Neural cell (in vitro differentiated cells): ENCODE measurements around the gene ARFGEF3. TPM values are rescaled to one million over a fixed set of nuclear protein-coding genes. Genes with fewer than 3 reads are reported as not detected.

Experiments used
- H2AFZ ChIP-seq: fragments of 200-600, 300-800 bp; sonication (generic), shearing (Covaris generic); 2 replicates; pipeline ENCODE4 v1.6.0; 2014; ENCODE audit warnings: low read depth, mild to moderate bottlenecking, antibody characterized with exemption, low read length, moderate library complexity
- H3F3A ChIP-seq: fragments of 200-600 bp; shearing (Covaris generic); 2 replicates; pipeline ENCODE4 v1.6.1; 2016; ENCODE audit warnings: mild to moderate bottlenecking, moderate library complexity, mixed read lengths, antibody characterized with exemption, low read length; ENCODE audit not compliant: insufficient read depth, poor library complexity, severe bottlenecking
- H3K27ac ChIP-seq: fragments of 200-600, 300-800 bp; sonication (generic), shearing (Covaris generic); 2 replicates; pipeline ENCODE4 v1.5.1; 2014; ENCODE audit warnings: mild to moderate bottlenecking, low read length, moderate library complexity
- H3K27me3 ChIP-seq: fragments of 300-800, 200-600 bp; sonication (generic), shearing (Covaris generic); 2 replicates; pipeline ENCODE4 v1.6.0; 2014; ENCODE audit warnings: mild to moderate bottlenecking, low read depth, low read length, moderate library complexity; ENCODE audit not compliant: insufficient read depth
- H3K36me3 ChIP-seq: fragments of 300-800, 200-600 bp; sonication (generic), shearing (Covaris generic); 2 replicates; pipeline ENCODE4 v1.5.1; 2014; ENCODE audit warnings: mild to moderate bottlenecking, antibody characterized with exemption, low read length, moderate library complexity; ENCODE audit not compliant: insufficient read depth
- H3K4me2 ChIP-seq: fragments of 300-800, 200-600 bp; sonication (generic), shearing (Covaris generic); 2 replicates; pipeline ENCODE4 v1.6.0; 2014; ENCODE audit warnings: mild to moderate bottlenecking, low read length
- H3K4me3 ChIP-seq: fragments of 300-800, 200-600 bp; sonication (generic), shearing (Covaris generic); 2 replicates; pipeline ENCODE4 v1.5.1; 2014; ENCODE audit warnings: mild to moderate bottlenecking, low read length, moderate library complexity
- H3K79me2 ChIP-seq: fragments of 200-600 bp; shearing (Covaris generic); replicated peaks from 2 replicates; pipeline ENCODE4 v1.6.0; 2014; ENCODE audit warnings: mild to moderate bottlenecking, low read length, moderate library complexity; ENCODE audit not compliant: insufficient read depth
- H3K9ac ChIP-seq: fragments of 300-800, 200-600 bp; sonication (generic), shearing (Covaris generic); 2 replicates; pipeline ENCODE4 v1.6.1; 2016; ENCODE audit warnings: mild to moderate bottlenecking, low read length, mixed read lengths
- H3K9me2 ChIP-seq: fragments of 200-600 bp; shearing (Covaris generic); 2 replicates; pipeline ENCODE4 v1.6.1; 2016; ENCODE audit warnings: mild to moderate bottlenecking, low read length, mixed read lengths; ENCODE audit not compliant: insufficient read depth
- H3K9me3 ChIP-seq: fragments of 200-600, 300-800 bp; sonication (generic), shearing (Covaris generic); 2 replicates; pipeline ENCODE4 v1.6.1; 2016; ENCODE audit warnings: mild to moderate bottlenecking, mixed run types, low read length, moderate library complexity, mixed read lengths
- H4K20me1 ChIP-seq: fragments of 200-600 bp; shearing (Covaris generic); 2 replicates; pipeline ENCODE4 v1.6.1; 2016; ENCODE audit warnings: mild to moderate bottlenecking, mixed run types; ENCODE audit not compliant: insufficient read depth
- EP300 ChIP-seq: fragments of 450-650 bp; conservative IDR thresholded peaks from 2 replicates; pipeline ENCODE4 v1.6.1; 2014; ENCODE audit warnings: antibody characterized with exemption, mild to moderate bottlenecking, moderate library complexity; ENCODE audit not compliant: poor library complexity, severe bottlenecking
- EZH2 ChIP-seq: fragments of 200-600, 300-800 bp; shearing (Covaris generic), sonication (generic); IDR thresholded peaks from 2 replicates; pipeline ENCODE4 v1.6.1; 2014; ENCODE audit warnings: antibody characterized with exemption, low read length, borderline replicate concordance, mild to moderate bottlenecking; ENCODE audit not compliant: insufficient read depth, poor library complexity, severe bottlenecking
- MXI1 ChIP-seq: fragments of 450-650 bp; conservative IDR thresholded peaks from 2 replicates; pipeline ENCODE4 v1.6.1; 2014; ENCODE audit warnings: antibody characterized with exemption, mild to moderate bottlenecking; ENCODE audit not compliant: poor library complexity, severe bottlenecking
- POLR2AphosphoS5 ChIP-seq: IDR thresholded peaks from 2 replicates; pipeline ENCODE4 v1.6.1; 2012
- RAD21 ChIP-seq: fragments of 450-650 bp; conservative IDR thresholded peaks from 2 replicates; pipeline ENCODE4 v1.6.1; 2014; ENCODE audit warnings: antibody characterized with exemption, mild to moderate bottlenecking, moderate library complexity
- SMC3 ChIP-seq: fragments of 450-650 bp; conservative IDR thresholded peaks from 2 replicates; pipeline ENCODE4 v1.6.1; 2014; ENCODE audit warnings: antibody characterized with exemption, mild to moderate bottlenecking, moderate library complexity; ENCODE audit not compliant: poor library complexity
- TAF1 ChIP-seq: IDR thresholded peaks from 2 replicates; pipeline ENCODE4 v1.6.1; 2012; ENCODE audit warnings: low read depth
- polyA plus RNA-seq: library from polyadenylated mRNA; depleted of rRNA; stranded (reverse); fragments of >200 nt; gene quantifications from 2 replicates; pipeline ENCODE4 v1.2.3, GENCODE V29; 2014
- TF ChIP-seq, protein P1 (sequence below): fragments of 450-650 bp; IDR thresholded peaks from 2 replicates; pipeline ENCODE4 v1.5.1; 2014; ENCODE audit warnings: antibody characterized with exemption, mild to moderate bottlenecking, moderate library complexity; ENCODE audit not compliant: poor library complexity, severe bottlenecking
- TF ChIP-seq, protein P2 (sequence below): IDR thresholded peaks from 2 replicates; pipeline ENCODE4 v1.6.1; 2012; ENCODE audit warnings: borderline replicate concordance

The ARFGEF3 gene
- polyA plus RNA-seq, 1 donor from 2014 or later: 4.6 TPM

DNA sequence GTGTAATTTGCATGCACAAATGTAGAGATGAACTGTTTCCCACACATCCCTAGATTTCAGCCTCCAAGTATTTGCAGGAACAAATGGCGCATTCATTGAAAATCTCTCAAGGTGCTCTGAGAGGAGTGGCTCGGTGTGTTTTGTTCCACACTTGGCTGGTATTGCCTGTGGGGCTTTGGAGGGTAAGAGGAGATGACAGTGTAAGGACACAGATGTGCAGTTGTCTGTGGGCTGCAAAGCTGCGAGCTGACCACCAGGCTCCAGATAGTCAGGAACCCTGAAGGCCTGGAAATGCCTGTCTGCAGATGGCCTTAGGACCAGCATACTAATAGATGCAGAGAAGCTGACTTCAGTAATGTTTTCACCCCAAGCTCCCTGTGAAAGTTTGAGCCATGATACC, 114.2 kb downstream of the ARFGEF3 start:
- Histone ChIP-seq H3K9ac (no peak overlapping the region), H3K27ac (no peak overlapping the region), H3K36me3 (no peaks in the 10 kb centered on the region), H3K9me3 (no peaks in the 10 kb centered on the region), H3K9me2 (no peaks in the 10 kb centered on the region), H4K20me1 (no peaks in the 10 kb centered on the region), H3K4me3 (no peak overlapping the region), H3K4me2 (no peak overlapping the region), H3K79me2 (no peaks in the 10 kb centered on the region), H3F3A (no peaks in the 10 kb centered on the region), H2AFZ (no peak overlapping the region), H3K27me3 (no peaks in the 10 kb centered on the region)
- TF ChIP-seq POLR2AphosphoS5: no peak
- TF ChIP-seq, protein P1, sequence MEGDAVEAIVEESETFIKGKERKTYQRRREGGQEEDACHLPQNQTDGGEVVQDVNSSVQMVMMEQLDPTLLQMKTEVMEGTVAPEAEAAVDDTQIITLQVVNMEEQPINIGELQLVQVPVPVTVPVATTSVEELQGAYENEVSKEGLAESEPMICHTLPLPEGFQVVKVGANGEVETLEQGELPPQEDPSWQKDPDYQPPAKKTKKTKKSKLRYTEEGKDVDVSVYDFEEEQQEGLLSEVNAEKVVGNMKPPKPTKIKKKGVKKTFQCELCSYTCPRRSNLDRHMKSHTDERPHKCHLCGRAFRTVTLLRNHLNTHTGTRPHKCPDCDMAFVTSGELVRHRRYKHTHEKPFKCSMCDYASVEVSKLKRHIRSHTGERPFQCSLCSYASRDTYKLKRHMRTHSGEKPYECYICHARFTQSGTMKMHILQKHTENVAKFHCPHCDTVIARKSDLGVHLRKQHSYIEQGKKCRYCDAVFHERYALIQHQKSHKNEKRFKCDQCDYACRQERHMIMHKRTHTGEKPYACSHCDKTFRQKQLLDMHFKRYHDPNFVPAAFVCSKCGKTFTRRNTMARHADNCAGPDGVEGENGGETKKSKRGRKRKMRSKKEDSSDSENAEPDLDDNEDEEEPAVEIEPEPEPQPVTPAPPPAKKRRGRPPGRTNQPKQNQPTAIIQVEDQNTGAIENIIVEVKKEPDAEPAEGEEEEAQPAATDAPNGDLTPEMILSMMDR: no peak
- no peak for TF ChIP-seq EP300
- TF ChIP-seq MXI1: no peak
- no peak for TF ChIP-seq TAF1

DNA sequence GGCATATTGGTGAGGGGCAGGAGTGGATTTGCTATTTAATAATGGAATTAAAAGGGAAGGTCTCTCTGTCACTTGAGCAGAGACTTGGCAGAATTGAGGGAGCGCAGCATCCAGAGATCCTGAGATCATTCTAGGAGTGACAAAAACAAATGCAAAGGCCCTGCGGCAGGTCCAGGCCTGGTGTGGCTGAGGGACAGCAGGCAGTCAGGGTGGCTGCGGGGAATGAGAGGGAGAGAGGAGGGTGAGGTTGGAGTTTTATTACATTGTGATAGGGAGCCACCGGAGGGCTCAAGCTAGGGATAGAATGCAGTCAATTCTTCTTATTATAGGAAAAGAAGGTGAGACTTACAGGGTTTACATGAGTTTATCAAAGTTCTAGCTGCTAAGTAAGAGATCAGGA, 116.1 kb downstream of the ARFGEF3 start:
- Histone ChIP-seq H3K9me3 (no peaks in the 10 kb centered on the region), H3K36me3 (no peaks in the 10 kb centered on the region), H3K27me3 (no peaks in the 10 kb centered on the region), H3K27ac (no peak overlapping the region), H3K79me2 (no peaks in the 10 kb centered on the region), H4K20me1 (no peaks in the 10 kb centered on the region), H3K9me2 (no peaks in the 10 kb centered on the region), H3K4me2 (no peak overlapping the region), H2AFZ (no peak overlapping the region), H3F3A (no peaks in the 10 kb centered on the region), H3K9ac (no peak overlapping the region), H3K4me3 (no peak overlapping the region)
- no peak for TF ChIP-seq EP300
- no peak for TF ChIP-seq SMC3
- no peak for TF ChIP-seq POLR2AphosphoS5
- TF ChIP-seq, protein P2, sequence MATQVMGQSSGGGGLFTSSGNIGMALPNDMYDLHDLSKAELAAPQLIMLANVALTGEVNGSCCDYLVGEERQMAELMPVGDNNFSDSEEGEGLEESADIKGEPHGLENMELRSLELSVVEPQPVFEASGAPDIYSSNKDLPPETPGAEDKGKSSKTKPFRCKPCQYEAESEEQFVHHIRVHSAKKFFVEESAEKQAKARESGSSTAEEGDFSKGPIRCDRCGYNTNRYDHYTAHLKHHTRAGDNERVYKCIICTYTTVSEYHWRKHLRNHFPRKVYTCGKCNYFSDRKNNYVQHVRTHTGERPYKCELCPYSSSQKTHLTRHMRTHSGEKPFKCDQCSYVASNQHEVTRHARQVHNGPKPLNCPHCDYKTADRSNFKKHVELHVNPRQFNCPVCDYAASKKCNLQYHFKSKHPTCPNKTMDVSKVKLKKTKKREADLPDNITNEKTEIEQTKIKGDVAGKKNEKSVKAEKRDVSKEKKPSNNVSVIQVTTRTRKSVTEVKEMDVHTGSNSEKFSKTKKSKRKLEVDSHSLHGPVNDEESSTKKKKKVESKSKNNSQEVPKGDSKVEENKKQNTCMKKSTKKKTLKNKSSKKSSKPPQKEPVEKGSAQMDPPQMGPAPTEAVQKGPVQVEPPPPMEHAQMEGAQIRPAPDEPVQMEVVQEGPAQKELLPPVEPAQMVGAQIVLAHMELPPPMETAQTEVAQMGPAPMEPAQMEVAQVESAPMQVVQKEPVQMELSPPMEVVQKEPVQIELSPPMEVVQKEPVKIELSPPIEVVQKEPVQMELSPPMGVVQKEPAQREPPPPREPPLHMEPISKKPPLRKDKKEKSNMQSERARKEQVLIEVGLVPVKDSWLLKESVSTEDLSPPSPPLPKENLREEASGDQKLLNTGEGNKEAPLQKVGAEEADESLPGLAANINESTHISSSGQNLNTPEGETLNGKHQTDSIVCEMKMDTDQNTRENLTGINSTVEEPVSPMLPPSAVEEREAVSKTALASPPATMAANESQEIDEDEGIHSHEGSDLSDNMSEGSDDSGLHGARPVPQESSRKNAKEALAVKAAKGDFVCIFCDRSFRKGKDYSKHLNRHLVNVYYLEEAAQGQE: no peak
- no peak for TF ChIP-seq RAD21
- no peak for TF ChIP-seq EZH2
- TF ChIP-seq, protein P1: no peak
- TF ChIP-seq TAF1: no peak
- TF ChIP-seq MXI1: no peak
